GM12878 (cell line): Measurements from ENCODE around the gene KIAA1217. TPM values are rescaled to one million over a fixed set of nuclear protein-coding genes. Genes with fewer than 3 reads are reported as not detected.

Source experiments
- ATAC-seq: fragments of 200-7000 bp; cut with Tn5 transposase; 3 replicates; pipeline ENCODE4 v1.9.1; 2020; ENCODE audit warnings: mild to moderate bottlenecking, moderate library complexity
- BruUV-seq: library from RNA; stranded (reverse); fragments of 400-500 nt; replicated peaks from 2 replicates; lab custom pipeline; 2021; lab: Mats Ljungman, UMichigan
- CTCF ChIA-PET: fragments of 300-600 bp; sonication (Branson Sonifier 250); formaldehyde crosslinking; extraction: SDS; loops from one replicate; lab custom pipeline; 2021; ENCODE audit warnings: inconsistent platforms; lab: Yijun Ruan, JAX
- POLR2A ChIA-PET: fragments of 350-600 bp; formaldehyde crosslinking; extraction: SDS; loops from one replicate; lab custom pipeline; 2021; ENCODE audit warnings: inconsistent platforms; lab: Charles Lee
- RAD21 ChIA-PET: fragments of 300-600 bp; sonication (Branson Sonifier 250); formaldehyde crosslinking; loops from one replicate; lab custom pipeline; 2023; ENCODE audit warnings: antibody characterized with exemption; ENCODE audit not compliant: unreplicated experiment; lab: Charles Lee
- SMC1A ChIA-PET: fragments of 300-600 bp; sonication (Branson Sonifier 250); formaldehyde crosslinking; loops from one replicate; lab custom pipeline; 2023; ENCODE audit not compliant: unreplicated experiment, uncharacterized antibody; lab: Charles Lee
- DNase-seq: peaks from one replicate; pipeline ENCODE4 v3.0.0-alpha.2; 2011; ENCODE audit warnings: low read depth, low spot score
- FAIRE-seq: peaks from 3 replicates; lab custom pipeline; 2011; peaks lifted over from hg19 to GRCh38; lab: Jason Lieb, UNC
- H2AFZ ChIP-seq: 2 replicates; pipeline ENCODE4 v1.6.0; 2011; ENCODE audit warnings: low read depth, low read length, control low read depth; ENCODE audit not compliant: control insufficient read depth
- H3K27ac ChIP-seq: 2 replicates; pipeline ENCODE4 v1.5.1; 2011; ENCODE audit warnings: control low read depth; ENCODE audit not compliant: control insufficient read depth, insufficient read depth
- H3K27me3 ChIP-seq, 2 experiments: replicated peaks in 1 of 2; 2 replicates each; pipeline versions ENCODE4 v1.6.0 to v1.6.1; 2011; ENCODE audit warnings: low read length in 1 of 2; ENCODE audit not compliant: control insufficient read depth in 2 of 2, insufficient read depth in 2 of 2
- H3K36me3 ChIP-seq, 2 experiments: 2 replicates each; pipeline ENCODE4 v1.5.1; 2011; ENCODE audit warnings: low read length in 1 of 2; ENCODE audit not compliant: control insufficient read depth in 2 of 2, insufficient read depth in 2 of 2
- H3K4me1 ChIP-seq: 2 replicates; pipeline ENCODE4 v1.6.1; 2011; ENCODE audit warnings: mild to moderate bottlenecking, low read length, moderate library complexity, mixed read lengths; ENCODE audit not compliant: control insufficient read depth, insufficient read depth
- H3K4me2 ChIP-seq: 2 replicates; pipeline ENCODE4 v1.6.0; 2011; ENCODE audit warnings: control low read depth; ENCODE audit not compliant: control insufficient read depth, insufficient read depth
- H3K4me3 ChIP-seq: fragments of 200-600 bp; sonication (generic); 2 replicates; pipeline ENCODE4 v1.5.1; 2016
- H3K79me2 ChIP-seq: 2 replicates; pipeline ENCODE4 v1.6.0; 2011; ENCODE audit warnings: low read length; ENCODE audit not compliant: control insufficient read depth, insufficient read depth
- H3K9ac ChIP-seq: 2 replicates; pipeline ENCODE4 v1.8.0; 2011; ENCODE audit warnings: low read length, control low read depth, mixed read lengths; ENCODE audit not compliant: control insufficient read depth, insufficient read depth
- H3K9me3 ChIP-seq: replicated peaks from 3 replicates; pipeline ENCODE4 v1.5.1; 2011; ENCODE audit warnings: mild to moderate bottlenecking, low read length; ENCODE audit not compliant: control insufficient read depth, insufficient read depth
- H4K20me1 ChIP-seq: 2 replicates; pipeline ENCODE4 v1.6.0; 2011; ENCODE audit not compliant: control insufficient read depth, insufficient read depth
- BHLHE40 ChIP-seq, 2 experiments: fragments of 450-650 bp in 1 of 2; IDR thresholded peaks; 2 replicates each; pipeline ENCODE4 v1.6.1; 2011 to 2017; ENCODE audit warnings: low read depth in 2 of 2, borderline replicate concordance in 1 of 2, improper control_type of control experiment in 1 of 2, low read length in 1 of 2, mild to moderate bottlenecking in 1 of 2
- CBFB ChIP-seq: IDR thresholded peaks from 2 replicates; pipeline ENCODE4 v1.6.1; 2016; ENCODE audit warnings: antibody characterized with exemption, low read depth
- CREB1 ChIP-seq: IDR thresholded peaks from 2 replicates; pipeline ENCODE4 v1.6.1; 2012; ENCODE audit warnings: low read depth, mild to moderate bottlenecking, inconsistent platforms
- CREM ChIP-seq: IDR thresholded peaks from 2 replicates; pipeline ENCODE4 v1.6.1; 2014; ENCODE audit warnings: antibody characterized with exemption, low read depth
- FOXK2 ChIP-seq: fragments of 450-650 bp; IDR thresholded peaks from 2 replicates; pipeline ENCODE4 v1.6.1; 2017; ENCODE audit warnings: mild to moderate bottlenecking, moderate library complexity
- KLF5 ChIP-seq: fragments of 450-650 bp; IDR thresholded peaks from 2 replicates; pipeline ENCODE4 v1.6.1; 2014; ENCODE audit warnings: mild to moderate bottlenecking; ENCODE audit not compliant: partially characterized antibody
- LARP7 ChIP-seq: fragments of 450-650 bp; IDR thresholded peaks from 2 replicates; pipeline ENCODE4 v1.6.1; 2017; ENCODE audit warnings: mild to moderate bottlenecking
- NFIC ChIP-seq: IDR thresholded peaks from 2 replicates; pipeline ENCODE4 v1.6.1; 2012; ENCODE audit warnings: low read depth, mild to moderate bottlenecking, inconsistent platforms, low read length, moderate library complexity
- NR2F1 ChIP-seq: fragments of 450-650 bp; conservative IDR thresholded peaks from 2 replicates; pipeline ENCODE4 v1.6.1; 2017; ENCODE audit warnings: mild to moderate bottlenecking
- RBBP5 ChIP-seq: fragments of 200-600 bp; sonication (generic); conservative IDR thresholded peaks from 2 replicates; pipeline ENCODE4 v1.6.1; 2016
- SPI1 ChIP-seq: IDR thresholded peaks from 2 replicates; pipeline ENCODE4 v1.6.1; 2011; ENCODE audit warnings: low read depth, mild to moderate bottlenecking, low read length, moderate library complexity, borderline replicate concordance; ENCODE audit not compliant: insufficient read depth
- TARDBP ChIP-seq: IDR thresholded peaks from 2 replicates; pipeline ENCODE4 v1.6.1; 2016; ENCODE audit warnings: borderline replicate concordance
- ZNF622 ChIP-seq: fragments of 450-650 bp; IDR thresholded peaks from 2 replicates; pipeline ENCODE4 v1.6.1; 2017; ENCODE audit warnings: mild to moderate bottlenecking, inconsistent platforms
- in situ Hi-C: fragments of 300-500 bp; cut with MboI; formaldehyde crosslinking; loops from 9 replicates; pipeline ENCODE4 v1.14.3; 2018; ENCODE audit warnings: mixed read lengths
- intact Hi-C: fragments of 100-400 bp; cut with micrococcal nuclease; formaldehyde crosslinking; loops from one replicate; pipeline ENCODE4 v1.14.2; 2022; ENCODE audit not compliant: unreplicated experiment
- polyA plus RNA-seq, 11 experiments: library from polyadenylated mRNA; depleted of rRNA in 4 of 11; unstranded in 6 of 11; stranded (reverse) in 5 of 11; fragments of >200 nt; fragmentation: Nextera tagmentation in 4 of 11; fragmentation: Illumina TruSeq in 1 of 11; extraction: Ambion mirVana in 4 of 11; extraction: Trizol in 1 of 11; gene quantifications; 1 replicate in 1 of 11; 2 replicates in 10 of 11; pipeline versions ENCODE4 v1.2.1 to v1.2.3, GENCODE V29; 2011 to 2016; ENCODE audit warnings: inconsistent platforms in 2 of 11, missing spikeins in 2 of 11, low read depth in 1 of 11
- total RNA-seq, 4 experiments: library from RNA; depleted of rRNA in 3 of 4; stranded (reverse); fragments of >200 nt in 3 of 4; fragmentation: Illumina TruSeq in 1 of 4; extraction: Trizol in 1 of 4; gene quantifications; 2 replicates each; pipeline versions ENCODE4 v1.2.1 to v1.2.3, GENCODE V29; 2013 to 2021

KIAA1217 gene
- total and polyA plus RNA-seq, 10 of the 15 experiments (the other 5 are each of a cell fraction or from before 2014, with no cell fraction given), result 0.57 to 3.8 (median 2.1) TPM

DNA sequence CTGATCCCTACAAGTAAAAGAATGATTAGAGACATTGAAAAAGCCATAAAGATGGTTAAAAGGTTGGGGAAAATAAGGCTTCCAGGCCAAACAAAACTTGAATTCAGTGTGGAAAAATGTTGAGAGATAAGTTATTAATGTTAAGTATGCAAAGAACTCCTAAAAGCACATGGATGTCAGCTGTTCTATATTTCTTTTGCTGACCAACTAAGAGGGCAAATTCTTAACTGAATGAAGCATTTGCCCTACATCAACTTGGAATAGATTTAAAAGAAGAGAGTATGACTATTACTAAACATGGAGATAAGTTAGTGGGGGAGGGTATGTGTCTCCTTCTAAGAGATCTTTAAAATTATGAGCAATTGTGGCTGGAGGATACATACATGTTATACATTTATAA, 124.8 kb downstream of the KIAA1217 start:
- BruUV-seq, result no TSS peak
- ChIA-PET SMC1A (interaction anchor here (1.0 to 1.6 kb wide), 2 partner anchors 8 to 11 kb away, joined by 3 read pairs; no protein-coding TSS in a partner anchor), POLR2A (no interaction called here), CTCF (interaction anchor here (0.9 to 1.5 kb wide), 2 partner anchors 12 to 14 kb away, joined by 3 to 4 read pairs; no protein-coding TSS in a partner anchor), RAD21 (no interaction called here)
- no peak for FAIRE-seq
- DNase-seq, result no peak
- no peak for ATAC-seq
- Histone ChIP-seq H3K27me3 (no peaks in the 10 kb centered on the region), H2AFZ (no peak overlapping the region), H3K36me3 (no peaks in the 10 kb centered on the region), H4K20me1 (no peaks in the 10 kb centered on the region), H3K4me1 (no peaks in the 10 kb centered on the region), H3K4me3 (no peak overlapping the region), H3K27ac (no peak overlapping the region), H3K9ac (no peak overlapping the region), H3K4me2 (no peak overlapping the region), H3K79me2 (no peaks in the 10 kb centered on the region), H3K9me3 (no peaks in the 10 kb centered on the region)
- in situ Hi-C loops (no loop called here), intact Hi-C loops (no loop called here)
- TF ChIP-seq RBBP5, result no peak
- TF ChIP-seq NR2F1, result no peak
- TF ChIP-seq LARP7, result no peak
- no peak for TF ChIP-seq ZNF622
- no peak for TF ChIP-seq CREM
- no peak for TF ChIP-seq TARDBP
- TF ChIP-seq KLF5, result no peak
- TF ChIP-seq CBFB, result no peak
- TF ChIP-seq BHLHE40 (IDR thresholded peaks at IDR 0.05; ENCODE audit: borderline replicate concordance in 1 of 2, low read depth in 2 of 2, low read length in 1 of 2), result no peak
- no peak for TF ChIP-seq NFIC
- no peak for TF ChIP-seq CREB1
- no peak for TF ChIP-seq FOXK2
- no peak for TF ChIP-seq SPI1
